ENCODE data around the gene LYRM9.

The LYRM9 gene

GRCh38 chr17:27915709-27916108, 22.5 kb upstream of the LYRM9 start (continued):
- TF ChIP-seq YY1 (tag by site-specific recombination; IDR thresholded peaks at IDR 0.05) (peak; percentile 70; the same call in 1 of the 2 replicates), SP3 (tag by site-specific recombination; IDR thresholded peaks at IDR 0.05) (no peak), ZFHX2 (tag by site-specific recombination; conservative IDR thresholded peaks at IDR 0.05) (no peak), SP2 (tag by site-specific recombination; IDR thresholded peaks at IDR 0.05) (no peak), ZNF274 (IDR thresholded peaks at IDR 0.05; ENCODE audit: low read length) (no peak), ZNF274 (tag by site-specific recombination; IDR thresholded peaks at IDR 0.05; ENCODE audit: borderline replicate concordance) (no peak), ZNF280C (tag by site-specific recombination; IDR thresholded peaks at IDR 0.05) (no peak), ZNF571 (tag by site-specific recombination; IDR thresholded peaks at IDR 0.05) (no peak), ZNF600 (tag by site-specific recombination; IDR thresholded peaks at IDR 0.05) (no peak), PRDM2 (tag by site-specific recombination; IDR thresholded peaks at IDR 0.05; ENCODE audit: borderline replicate concordance) (no peak), ZNF48 (tag by site-specific recombination; IDR thresholded peaks at IDR 0.05) (no peak), ZNF580 (tag by site-specific recombination; IDR thresholded peaks at IDR 0.05) (no peak), ZNF624 (tag by site-specific recombination; IDR thresholded peaks at IDR 0.05) (no peak), BCL6B (tag by site-specific recombination; IDR thresholded peaks at IDR 0.05) (no peak), OSR2 (tag by site-specific recombination; IDR thresholded peaks at IDR 0.05) (peak; percentile 92), SALL2 (tag by site-specific recombination; IDR thresholded peaks at IDR 0.05; ENCODE audit: borderline replicate concordance) (no peak), ZNF658 (tag by site-specific recombination; IDR thresholded peaks at IDR 0.05) (no peak), ZNF26 (tag by site-specific recombination; IDR thresholded peaks at IDR 0.05) (no peak), TSHZ1 (tag by site-specific recombination; IDR thresholded peaks at IDR 0.05; ENCODE audit: borderline replicate concordance) (no peak), ZNF18 (tag by site-specific recombination; IDR thresholded peaks at IDR 0.05) (peak; percentile 52; the same call in 1 of the 2 replicates), ZNF138 (tag by site-specific recombination; IDR thresholded peaks at IDR 0.05; ENCODE audit: borderline replicate concordance) (no peak), KLF1 (tag by site-specific recombination; IDR thresholded peaks at IDR 0.05) (no peak), ZBTB20 (tag by site-specific recombination; IDR thresholded peaks at IDR 0.05) (no peak), ZNF394 (tag by site-specific recombination; IDR thresholded peaks at IDR 0.05; ENCODE audit: borderline replicate concordance) (no peak)

All from HEK293 (cell line).